Mucosa of stomach (tissue), 1 donor: ENCODE data around the gene ZBTB20.

Source experiments
- H3K27me3 ChIP-seq: one replicate; pipeline ENCODE4 v1.7.0; 2013; ENCODE audit warnings: mild to moderate bottlenecking, low read length; ENCODE audit not compliant: control insufficient read depth, insufficient read depth
- H3K36me3 ChIP-seq: one replicate; pipeline ENCODE4 v1.7.0; 2013; ENCODE audit warnings: low read length; ENCODE audit not compliant: control insufficient read depth, insufficient read depth
- H3K4me1 ChIP-seq: one replicate; pipeline ENCODE4 v1.7.0; 2013; ENCODE audit warnings: mild to moderate bottlenecking, low read length; ENCODE audit not compliant: control insufficient read depth, insufficient read depth
- H3K4me3 ChIP-seq: one replicate; pipeline ENCODE4 v1.7.0; 2013; ENCODE audit warnings: low read length
- H3K9ac ChIP-seq: one replicate; pipeline ENCODE4 v1.7.0; 2013; ENCODE audit warnings: mild to moderate bottlenecking, low read length, moderate library complexity
- H3K9me3 ChIP-seq: one replicate; pipeline ENCODE4 v1.7.0; 2013; ENCODE audit warnings: mild to moderate bottlenecking, low read length, moderate library complexity; ENCODE audit not compliant: control insufficient read depth
- donor health status: Pancreatic carcinoma.

The ZBTB20 gene

DNA sequence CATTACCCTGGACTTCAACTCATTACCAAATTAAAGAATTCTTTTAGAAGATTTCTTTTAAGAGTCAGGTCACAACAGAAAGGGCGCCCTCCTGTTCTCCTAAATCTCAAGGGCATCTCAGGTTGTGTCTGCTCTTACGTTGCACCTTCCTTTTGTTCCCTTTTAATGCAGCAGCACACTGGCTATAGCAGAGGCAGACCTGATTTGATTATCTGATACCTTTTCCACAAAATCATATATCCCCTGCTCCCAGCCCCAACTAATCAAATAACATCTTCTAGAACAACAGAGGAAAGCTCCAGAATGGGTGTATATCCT is 813.2 kb downstream of the ZBTB20 start:
- Histone ChIP-seq H3K9me3 (no peaks in the 10 kb centered on the region), H3K4me3 (no peak overlapping the region), H3K27me3 (no peaks in the 10 kb centered on the region), H3K4me1 (no peaks in the 10 kb centered on the region), H3K36me3 (no peaks in the 10 kb centered on the region), H3K9ac (no peak overlapping the region)

- no peaks in the 10 kb centered on the region for H3K4me1 ChIP-seq
- no peaks in the 10 kb centered on the region for H3K36me3 ChIP-seq
- no peaks in the 10 kb centered on the region for H3K9me3 ChIP-seq
- H3K9ac ChIP-seq: no peak overlapping the region
- H3K4me3 ChIP-seq: no peak overlapping the region
- no peaks in the 10 kb centered on the region for H3K27me3 ChIP-seq
These were observed 813.7 kb downstream of the ZBTB20 start for GRCh38 chr3:114333180-114333922.

GRCh38 chr3:114332342-114333179 is 814.5 kb downstream of the ZBTB20 start:
- no peak overlapping the region for H3K4me3 ChIP-seq
- H3K27me3 ChIP-seq: no peaks in the 10 kb centered on the region
- H3K4me1 ChIP-seq: no peaks in the 10 kb centered on the region
- H3K9me3 ChIP-seq: no peaks in the 10 kb centered on the region
- H3K36me3 ChIP-seq: no peaks in the 10 kb centered on the region
- no peak overlapping the region for H3K9ac ChIP-seq

DNA sequence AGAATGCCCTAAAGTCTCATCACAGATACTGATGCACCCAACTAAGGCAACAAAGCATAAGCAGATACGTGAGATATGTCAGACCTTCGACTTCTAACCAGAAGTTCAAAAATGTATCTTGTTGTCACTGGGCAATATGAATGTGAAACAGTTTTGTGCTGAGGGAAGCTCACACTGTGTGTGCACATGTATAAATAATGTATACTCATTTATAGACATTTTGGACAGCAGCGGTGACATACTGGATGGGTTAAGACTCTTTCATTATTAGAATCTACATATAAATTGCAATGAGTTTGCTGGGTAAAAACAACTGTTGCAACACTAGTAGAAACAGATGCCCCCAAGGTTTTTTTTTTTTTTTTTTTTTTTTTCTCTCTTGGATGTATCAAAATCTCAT is 815.4 kb downstream of the ZBTB20 start:
- no peaks in the 10 kb centered on the region for H3K9me3 ChIP-seq
- H3K27me3 ChIP-seq: no peaks in the 10 kb centered on the region
- no peak overlapping the region for H3K9ac ChIP-seq
- H3K36me3 ChIP-seq: no peaks in the 10 kb centered on the region
- no peak overlapping the region for H3K4me3 ChIP-seq
- H3K4me1 ChIP-seq: no peaks in the 10 kb centered on the region

DNA sequence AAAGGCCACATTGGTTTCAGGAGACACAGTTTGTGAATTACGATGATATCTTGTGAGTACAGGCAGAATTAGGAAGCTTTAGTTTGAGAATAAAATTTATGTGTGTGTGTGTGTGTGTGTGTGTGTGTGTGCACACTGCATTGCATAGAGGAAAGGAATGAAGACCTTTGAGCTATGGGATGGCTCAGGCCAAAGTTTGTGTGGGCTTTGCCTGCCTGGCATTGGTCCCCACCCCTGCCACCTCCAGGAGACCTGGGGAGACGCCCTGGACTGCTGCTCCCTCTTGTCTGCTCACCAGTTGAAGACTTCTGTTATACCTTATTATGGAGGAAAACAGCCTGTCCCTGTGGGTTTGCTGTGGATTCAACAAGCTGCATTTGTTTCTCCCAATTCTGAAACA is 816.1 kb downstream of the ZBTB20 start:
- no peak overlapping the region for H3K9ac ChIP-seq
- no peak overlapping the region for H3K4me3 ChIP-seq
- H3K36me3 ChIP-seq: no peaks in the 10 kb centered on the region
- no peaks in the 10 kb centered on the region for H3K27me3 ChIP-seq
- H3K4me1 ChIP-seq: no peaks in the 10 kb centered on the region
- no peaks in the 10 kb centered on the region for H3K9me3 ChIP-seq

DNA sequence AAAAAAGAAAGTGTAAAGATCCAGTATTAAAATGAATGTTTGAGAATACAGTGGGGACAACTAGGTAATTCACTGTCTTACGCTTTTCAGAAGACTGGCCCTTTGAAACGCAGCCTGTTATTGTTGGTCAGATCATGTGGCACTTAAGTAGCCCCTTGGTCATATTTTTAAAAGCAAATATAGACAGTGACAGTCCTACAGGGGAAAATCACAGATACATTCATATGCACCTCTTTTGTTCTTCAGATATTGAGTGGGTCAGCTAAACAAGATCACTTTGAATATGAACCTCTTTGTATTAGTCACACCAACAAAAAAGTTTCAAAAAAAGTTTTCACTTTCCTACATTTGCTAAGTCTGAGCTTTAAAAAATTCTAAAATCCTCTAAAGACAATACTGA is 817.3 kb downstream of the ZBTB20 start:
- H3K4me1 ChIP-seq: no peaks in the 10 kb centered on the region
- H3K4me3 ChIP-seq: no peak overlapping the region
- no peaks in the 10 kb centered on the region for H3K9me3 ChIP-seq
- no peaks in the 10 kb centered on the region for H3K27me3 ChIP-seq
- H3K36me3 ChIP-seq: no peaks in the 10 kb centered on the region
- H3K9ac ChIP-seq: no peak overlapping the region

GRCh38 chr3:114328345-114328744 is 818.7 kb downstream of the ZBTB20 start:
- no peak overlapping the region for H3K9ac ChIP-seq
- H3K9me3 ChIP-seq: no peaks in the 10 kb centered on the region
- no peaks in the 10 kb centered on the region for H3K4me1 ChIP-seq
- no peaks in the 10 kb centered on the region for H3K36me3 ChIP-seq
- H3K27me3 ChIP-seq: no peaks in the 10 kb centered on the region
- H3K4me3 ChIP-seq: no peak overlapping the region

DNA sequence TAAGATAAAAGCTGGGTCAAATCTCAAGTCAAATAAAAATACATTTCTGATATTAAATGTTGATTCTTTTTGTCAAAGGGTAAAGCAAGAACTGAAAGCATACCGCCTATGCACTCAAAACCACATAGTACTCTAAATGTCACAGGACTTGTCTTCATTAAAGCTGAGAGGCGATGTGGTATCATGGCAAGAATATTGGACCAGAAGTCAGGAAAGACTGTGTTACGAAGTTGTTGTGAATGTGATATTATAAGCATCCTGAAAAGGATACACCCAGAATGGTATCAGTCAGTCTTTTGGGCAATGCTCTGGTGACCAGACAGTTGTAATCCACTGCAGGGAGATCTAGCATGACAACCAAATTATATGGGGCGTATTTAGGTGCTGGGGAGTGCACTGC is 819.4 kb downstream of the ZBTB20 start:
- H3K9ac ChIP-seq: no peak overlapping the region
- no peak overlapping the region for H3K4me3 ChIP-seq
- no peaks in the 10 kb centered on the region for H3K4me1 ChIP-seq

GRCh38 chr3:114323546-114324254 is 823.4 kb downstream of the ZBTB20 start:
- no peaks in the 10 kb centered on the region for H3K9me3 ChIP-seq

More for the DNA sequence above, 819.4 kb downstream of the ZBTB20 start:
- H3K27me3 ChIP-seq: no peaks in the 10 kb centered on the region
- no peaks in the 10 kb centered on the region for H3K9me3 ChIP-seq
- no peaks in the 10 kb centered on the region for H3K36me3 ChIP-seq

DNA sequence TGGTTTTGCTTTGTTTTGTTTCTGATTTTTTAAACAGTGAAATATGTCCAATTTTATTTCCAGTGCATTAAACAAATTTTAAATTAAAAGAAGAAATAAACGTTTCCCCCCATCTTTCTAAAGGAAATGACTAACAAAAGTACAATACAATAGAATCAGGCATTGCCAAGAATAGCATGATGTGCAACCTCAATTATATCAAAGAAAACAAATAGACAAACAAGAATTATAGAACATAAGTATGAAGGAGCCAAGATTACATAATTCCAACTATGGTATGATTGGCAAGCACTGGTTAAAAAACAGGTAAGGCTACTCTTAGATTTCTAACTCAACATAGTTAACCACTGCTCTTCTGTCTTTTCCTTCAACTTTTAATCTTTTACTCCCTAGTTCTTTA is 826.8 kb downstream of the ZBTB20 start:
- no peak overlapping the region for H3K9ac ChIP-seq
- H3K36me3 ChIP-seq: no peaks in the 10 kb centered on the region
- no peak overlapping the region for H3K4me3 ChIP-seq
- H3K4me1 ChIP-seq: no peaks in the 10 kb centered on the region
- H3K27me3 ChIP-seq: no peaks in the 10 kb centered on the region
- H3K9me3 ChIP-seq: no peaks in the 10 kb centered on the region

More at GRCh38 chr3:114323546-114324254, 823.4 kb downstream of the ZBTB20 start:
- Histone ChIP-seq H3K4me1 (no peaks in the 10 kb centered on the region), H3K4me3 (no peak overlapping the region), H3K27me3 (no peaks in the 10 kb centered on the region), H3K36me3 (no peaks in the 10 kb centered on the region), H3K9ac (no peak overlapping the region)

- Histone ChIP-seq H3K4me3 (no peak overlapping the region), H3K4me1 (no peaks in the 10 kb centered on the region), H3K9ac (no peak overlapping the region), H3K27me3 (no peaks in the 10 kb centered on the region), H3K9me3 (no peaks in the 10 kb centered on the region), H3K36me3 (no peaks in the 10 kb centered on the region)
These were observed 827.6 kb downstream of the ZBTB20 start for GRCh38 chr3:114319453-114319852.

GRCh38 chr3:114318295-114318694 is 828.8 kb downstream of the ZBTB20 start:
- Histone ChIP-seq H3K27me3 (no peaks in the 10 kb centered on the region), H3K4me1 (no peaks in the 10 kb centered on the region), H3K4me3 (no peak overlapping the region), H3K9ac (no peak overlapping the region), H3K9me3 (no peaks in the 10 kb centered on the region), H3K36me3 (no peaks in the 10 kb centered on the region)
